ENCODE data around the gene PSMB7. TPM values are rescaled to one million over a fixed set of nuclear protein-coding genes. Genes with fewer than 3 reads are reported as not detected.

The PSMB7 gene
- total and polyA plus RNA-seq, 4 donors, result 86.1 to 194 (median 149) TPM

GRCh38 chr9:124420991-124421543, 5.8 kb upstream of the PSMB7 start:
- DNase-seq, result peak in 1 of 3 donors; percentile 10
- Histone ChIP-seq H3K4me3 (no peak overlapping the region), H3K36me3 (ENCODE audit: control insufficient read depth in 4 of 4, insufficient read depth in 4 of 4, low read length in 4 of 4) (no peaks in the 10 kb centered on the region), H3K27me3 (ENCODE audit: control insufficient read depth in 3 of 3, insufficient read depth in 3 of 3, low read length in 2 of 3) (peaks cover 0 to 8% (median 3%) of the 10 kb centered on the region in 3 donors), H3K9me3 (ENCODE audit: control insufficient read depth in 4 of 4, insufficient read depth in 3 of 4, low read length in 3 of 4) (no peaks in the 10 kb centered on the region), H3K9ac (ENCODE audit: insufficient read depth in 1 of 2, low read length in 2 of 2) (no peak overlapping the region), H3K4me1 (ENCODE audit: control insufficient read depth in 5 of 5, insufficient read depth in 5 of 5, low read length in 5 of 5) (no peaks in the 10 kb centered on the region), H3K27ac (ENCODE audit: low read depth in 1 of 2, low read length in 1 of 2) (no peak overlapping the region)
- WGBS, 2 donors, result 72 to 80% methylated on average over 7 of the region's 7 CpGs
- no peak for ATAC-seq (ENCODE audit: insufficient read depth, low FRiP score)
- no peak for TF ChIP-seq CTCF (IDR thresholded peaks at IDR 0.05; ENCODE audit: control extremely low read depth, extremely low read depth)

DNA sequence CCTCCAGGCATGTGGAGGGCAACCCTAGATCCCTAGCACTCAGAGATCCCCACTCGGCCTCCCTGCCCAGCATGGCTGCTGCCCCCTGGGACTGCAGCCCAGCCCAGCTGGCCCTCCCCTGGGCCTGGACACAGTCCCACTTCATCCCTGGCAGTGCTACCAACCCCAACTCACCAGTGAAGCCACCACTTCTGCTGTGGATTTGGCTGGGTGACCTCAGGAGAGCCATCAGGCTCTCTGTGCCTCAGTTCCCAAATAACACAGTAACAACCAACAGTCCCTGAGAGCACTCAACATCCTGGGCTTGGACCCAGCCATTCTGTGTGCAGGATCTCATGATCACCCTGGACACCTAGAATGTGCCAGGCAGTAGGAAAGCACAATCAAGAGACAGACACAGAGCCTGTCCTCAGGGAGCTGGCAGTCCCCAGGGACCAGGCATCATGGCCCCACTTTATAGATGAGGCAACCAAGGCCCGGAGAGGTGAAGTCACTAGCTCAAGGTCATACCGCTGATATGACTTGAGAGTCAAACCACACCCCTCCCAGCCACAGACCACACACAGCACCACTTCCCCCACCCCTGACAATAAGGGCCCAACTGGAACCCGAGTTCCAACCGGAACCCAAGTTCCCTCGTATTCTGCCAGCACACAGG, 4.7 kb upstream of the PSMB7 start:
- ATAC-seq (ENCODE audit: insufficient read depth, low FRiP score) (no peak), DNase-seq (no peak)
- no peak overlapping the region for H3K4me3 ChIP-seq
- H3K9me3 ChIP-seq (ENCODE audit: control insufficient read depth in 4 of 4, insufficient read depth in 3 of 4, low read length in 3 of 4), result no peaks in the 10 kb centered on the region
- H3K9ac ChIP-seq (ENCODE audit: insufficient read depth in 1 of 2, low read length in 2 of 2), result no peak overlapping the region
- no peaks in the 10 kb centered on the region for H3K36me3 ChIP-seq (ENCODE audit: control insufficient read depth in 4 of 4, insufficient read depth in 4 of 4, low read length in 4 of 4)
- no peak overlapping the region for H3K27ac ChIP-seq (ENCODE audit: low read depth in 1 of 2, low read length in 1 of 2)
- no peaks in the 10 kb centered on the region for H3K4me1 ChIP-seq (ENCODE audit: control insufficient read depth in 5 of 5, insufficient read depth in 5 of 5, low read length in 5 of 5)
- no peak for TF ChIP-seq CTCF (IDR thresholded peaks at IDR 0.05; ENCODE audit: control extremely low read depth, extremely low read depth)
- WGBS, 2 donors, result 62 to 69% methylated on average over 6 of the region's 6 CpGs
- peaks cover 0 to 8% (median 3%) of the 10 kb centered on the region in 3 donors for H3K27me3 ChIP-seq (ENCODE audit: control insufficient read depth in 3 of 3, insufficient read depth in 3 of 3, low read length in 2 of 3)

- DNase-seq, result no peak
- no peak overlapping the region for H3K9ac ChIP-seq (ENCODE audit: insufficient read depth in 1 of 2, low read length in 2 of 2)
- H3K4me1 ChIP-seq (ENCODE audit: control insufficient read depth in 5 of 5, insufficient read depth in 5 of 5, low read length in 5 of 5), result peaks cover 0 to 11% (median 2%) of the 10 kb centered on the region in 5 donors
- no peak for ATAC-seq (ENCODE audit: insufficient read depth, low FRiP score)
- no peak overlapping the region for H3K27ac ChIP-seq (ENCODE audit: low read depth in 1 of 2, low read length in 1 of 2)
- H3K27me3 ChIP-seq (ENCODE audit: control insufficient read depth in 3 of 3, insufficient read depth in 3 of 3, low read length in 2 of 3), result no peaks in the 10 kb centered on the region
- TF ChIP-seq CTCF (IDR thresholded peaks at IDR 0.05; ENCODE audit: control extremely low read depth, extremely low read depth), result no peak
- H3K4me3 ChIP-seq, result no peak overlapping the region
- H3K9me3 ChIP-seq (ENCODE audit: control insufficient read depth in 4 of 4, insufficient read depth in 3 of 4, low read length in 3 of 4), result no peaks in the 10 kb centered on the region
- WGBS, 2 donors, result 84 to 88% methylated on average over 17 of the region's 17 CpGs
- H3K36me3 ChIP-seq (ENCODE audit: control insufficient read depth in 4 of 4, insufficient read depth in 4 of 4, low read length in 4 of 4), result peaks cover 11 to 31% (median 16%) of the 10 kb centered on the region in 4 donors
Observed at GRCh38 chr9:124415852-124416484, 726 bp upstream of the PSMB7 start.

All from lung (tissue), 12 donors.